ENCODE results near the gene MAP7D1. TPM values are rescaled to one million over a fixed set of nuclear protein-coding genes. Genes with fewer than 3 reads are reported as not detected.

Gene MAP7D1
- total RNA-seq, 4 donors from 2014 or later, result 73.3 to 244 (median 115) TPM

DNA sequence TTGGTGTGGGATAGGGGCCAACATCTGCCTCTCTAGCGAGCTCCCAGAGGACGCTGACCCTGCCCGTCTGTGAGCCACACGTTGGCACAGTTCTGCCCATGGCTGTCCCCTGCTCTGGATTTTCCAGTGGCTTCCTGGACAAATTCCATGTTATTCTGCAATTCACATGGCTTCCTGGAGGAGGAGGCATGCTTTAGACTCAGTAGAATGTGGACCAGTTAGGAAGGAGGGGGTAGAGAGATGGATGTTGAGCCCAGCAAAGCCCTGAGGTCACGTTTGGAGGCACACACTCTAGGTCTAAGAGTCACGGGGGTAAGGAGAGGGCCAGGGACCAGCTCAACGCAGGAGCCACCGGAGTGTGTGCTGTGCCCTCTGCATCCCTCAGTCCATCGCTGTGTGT is 43.1 kb upstream of the MAP7D1 start:
- TF ChIP-seq CTCF (IDR thresholded peaks at IDR 0.05), result no peak
- ATAC-seq (ENCODE audit: low FRiP score) (no peak), DNase-seq (ENCODE audit: low spot score) (no peak)

DNA sequence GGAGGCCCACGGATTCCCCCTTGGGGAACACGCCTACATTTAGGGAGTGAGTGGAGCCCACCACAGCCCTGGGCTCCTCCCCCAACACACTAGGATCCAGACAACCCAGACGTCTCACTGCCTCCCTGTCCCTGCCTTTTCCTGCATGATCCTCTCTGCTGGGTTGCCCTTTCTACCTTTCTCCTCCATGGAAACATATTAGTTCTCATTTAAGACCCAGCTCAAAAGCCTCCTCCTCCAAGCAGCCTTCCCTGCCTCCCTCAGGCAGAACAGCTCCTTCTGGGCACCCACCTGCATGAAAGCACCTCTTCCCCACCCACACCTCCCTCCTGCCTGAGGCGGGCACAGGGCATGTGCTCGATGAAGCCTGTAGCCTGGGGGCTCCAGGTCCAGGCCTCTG is 41.6 kb upstream of the MAP7D1 start:
- DNase-seq (ENCODE audit: low spot score), result no peak
- no peak for ATAC-seq (ENCODE audit: low FRiP score)
- TF ChIP-seq CTCF (IDR thresholded peaks at IDR 0.05), result no peak

- no peak for DNase-seq (ENCODE audit: low spot score)
- no peak for TF ChIP-seq CTCF (IDR thresholded peaks at IDR 0.05)
- ATAC-seq (ENCODE audit: low FRiP score), result no peak
Observed at GRCh38 chr1:36115200-36115669, 40.7 kb upstream of the MAP7D1 start.

GRCh38 chr1:36115931-36116330 is 40.0 kb upstream of the MAP7D1 start:
- no peak for DNase-seq (ENCODE audit: low spot score)
- no peak for ATAC-seq (ENCODE audit: low FRiP score)
- TF ChIP-seq CTCF (IDR thresholded peaks at IDR 0.05), result no peak

DNA sequence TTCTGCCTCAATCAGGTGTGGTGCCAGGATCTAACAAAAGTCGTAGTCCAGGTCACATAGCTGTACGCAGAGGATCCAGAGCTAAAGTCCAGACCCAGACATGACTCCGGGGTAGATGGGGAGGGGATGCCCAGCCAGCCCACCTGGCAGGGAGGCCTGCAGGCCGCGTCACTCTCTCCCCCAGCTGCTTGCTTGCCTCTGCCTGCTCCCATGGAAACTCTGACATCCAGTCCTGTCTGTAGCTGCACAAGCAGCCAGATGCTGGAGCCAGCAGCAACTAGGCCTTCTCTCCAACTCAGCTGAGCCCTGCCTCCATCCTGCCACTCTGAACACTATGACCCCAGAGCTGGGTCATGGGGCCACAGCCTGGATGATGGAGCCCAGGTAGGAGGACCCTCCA is 39.1 kb upstream of the MAP7D1 start:
- no peak for TF ChIP-seq CTCF (IDR thresholded peaks at IDR 0.05)
- ATAC-seq (ENCODE audit: low FRiP score), result no peak
- no peak for DNase-seq (ENCODE audit: low spot score)

DNA sequence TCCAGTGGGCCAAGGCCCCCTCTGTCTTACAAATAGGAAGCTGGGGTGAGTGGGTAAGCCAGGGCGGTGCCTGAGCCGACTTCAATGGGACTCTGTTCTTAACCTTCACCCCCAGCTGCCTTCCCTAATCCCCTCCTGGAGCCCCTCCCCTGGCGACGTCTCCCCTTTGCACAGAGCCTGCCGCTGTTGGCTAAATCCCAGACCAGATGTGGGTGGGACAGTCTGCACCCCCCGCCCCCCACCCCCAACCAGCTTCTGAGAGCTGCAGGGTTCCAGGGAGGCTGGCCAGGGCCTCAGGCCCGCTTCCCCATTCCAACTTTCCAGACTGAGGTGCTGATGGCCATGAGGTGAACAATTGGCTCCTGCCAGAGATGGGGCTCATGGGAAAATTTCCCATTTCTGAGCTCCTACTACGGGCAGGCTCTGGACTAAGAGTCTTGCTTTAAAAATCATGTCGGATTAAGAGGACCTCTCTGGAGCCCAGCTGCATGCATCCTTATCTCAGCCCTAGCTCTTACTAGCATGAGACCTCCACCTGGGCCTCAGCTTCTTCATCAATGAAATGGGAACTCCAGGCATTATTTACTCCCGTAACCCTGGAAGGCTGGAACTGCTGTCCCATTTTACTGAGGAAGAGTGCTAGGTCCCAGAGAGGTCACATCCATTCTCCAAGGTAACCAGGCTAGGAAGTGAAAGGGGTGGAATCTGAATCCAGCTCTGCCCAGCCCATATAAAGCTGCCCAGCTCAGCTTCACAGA is 37.3 kb upstream of the MAP7D1 start:
- ATAC-seq (ENCODE audit: low FRiP score) (no peak), DNase-seq (ENCODE audit: low spot score) (no peak)
- no peak for TF ChIP-seq CTCF (IDR thresholded peaks at IDR 0.05)

DNA sequence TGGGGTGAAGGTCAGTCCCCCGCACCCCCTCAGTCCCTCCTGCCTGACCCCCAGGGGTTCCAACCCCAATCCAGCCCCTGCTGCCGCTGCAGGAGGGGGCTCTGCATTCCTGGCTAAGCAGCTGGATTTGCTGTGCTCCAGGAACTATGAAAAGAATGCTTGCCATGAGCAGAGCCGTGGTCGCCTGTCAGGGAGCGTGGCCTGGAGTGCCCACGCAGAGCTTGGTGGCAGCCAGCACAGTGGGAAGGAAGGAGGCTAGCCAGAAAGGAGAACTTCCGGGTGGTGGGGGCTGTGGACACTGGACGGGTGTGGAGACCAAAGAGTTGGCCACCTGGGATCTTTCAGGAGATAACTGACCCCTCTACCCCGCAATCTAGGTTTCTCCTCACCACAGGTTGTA is 36.5 kb upstream of the MAP7D1 start:
- ATAC-seq (ENCODE audit: low FRiP score) (no peak), DNase-seq (ENCODE audit: low spot score) (no peak)
- no peak for TF ChIP-seq CTCF (IDR thresholded peaks at IDR 0.05)

Data from omental fat pad (tissue), 4 donors.